Prostate gland (tissue), 2 donors: ENCODE measurements around the gene CMTM8. TPM values are rescaled to one million over a fixed set of nuclear protein-coding genes. Genes with fewer than 3 reads are reported as not detected.

ENCODE experiments used
- DNase-seq: peaks from one replicate; pipeline ENCODE4 v3.0.0-alpha.2; 2019; ENCODE audit warnings: low spot score
- H3K27ac ChIP-seq, 2 donors: fragments of 200-600 bp; sonication (generic); 2 replicates each; pipeline ENCODE4 v1.5.1; 2017 to 2019
- H3K27me3 ChIP-seq: fragments of 200-600 bp; sonication (generic); replicated peaks from 2 replicates; pipeline ENCODE4 v1.5.1; 2019; ENCODE audit not compliant: insufficient read depth
- H3K36me3 ChIP-seq, 2 donors: fragments of 200-600 bp; sonication (generic); 1 replicate in 1 of 2; 2 replicates in 1 of 2; pipeline versions ENCODE4 v1.5.1 to v1.8.1; 2017 to 2019
- H3K4me1 ChIP-seq: fragments of 200-600 bp; sonication (generic); replicated peaks from 2 replicates; pipeline ENCODE4 v1.5.1; 2019
- H3K4me3 ChIP-seq, 2 donors: fragments of 200-600 bp; sonication (generic); 2 replicates each; pipeline ENCODE4 v1.5.1; 2017 to 2019
- H3K9me3 ChIP-seq: fragments of 200-600 bp; sonication (generic); 2 replicates; pipeline ENCODE4 v1.5.1; 2017
- POLR2A ChIP-seq: fragments of 450-650 bp; IDR thresholded peaks from one replicate; pipeline ENCODE4 v1.6.1; 2016; ENCODE audit warnings: antibody characterized with exemption, mild to moderate bottlenecking
- POLR2AphosphoS5 ChIP-seq: sonication (generic); formaldehyde crosslinking; IDR thresholded peaks from one replicate; pipeline ENCODE4 v1.6.1; 2017; ENCODE audit warnings: antibody characterized with exemption
- whole genome bisulfite sequencing: methylation state at CpG from one replicate; pipeline ENCODE4 v1.1.5; 2018; 5-methylcytosine and 5-hydroxymethylcytosine counted together
- intact Hi-C: fragments of 100-400 bp; cut with DNase I; formaldehyde crosslinking; loops from one replicate; pipeline ENCODE4 v1.14.2; 2022
- total RNA-seq, 2 donors: library from RNA; depleted of rRNA; stranded (reverse); fragments of >200 nt; gene quantifications; one replicate each; pipeline ENCODE4 v1.1.0, GENCODE V29; 2016
- TF ChIP-seq, protein P1 (sequence below), 4 experiments: fragments of 200-600 bp in 2 of 4; fragments of 450-650 bp in 2 of 4; sonication (generic) in 2 of 4; IDR thresholded peaks; 1 replicate in 3 of 4; 2 replicates in 1 of 4; pipeline ENCODE4 v1.5.1; 2016 to 2019; ENCODE audit warnings: antibody characterized with exemption in 4 of 4, mild to moderate bottlenecking in 2 of 4, moderate library complexity in 2 of 4

The CMTM8 gene
- total RNA-seq, 2 donors from 2014 or later, result 28.8 to 30.3 TPM

DNA sequence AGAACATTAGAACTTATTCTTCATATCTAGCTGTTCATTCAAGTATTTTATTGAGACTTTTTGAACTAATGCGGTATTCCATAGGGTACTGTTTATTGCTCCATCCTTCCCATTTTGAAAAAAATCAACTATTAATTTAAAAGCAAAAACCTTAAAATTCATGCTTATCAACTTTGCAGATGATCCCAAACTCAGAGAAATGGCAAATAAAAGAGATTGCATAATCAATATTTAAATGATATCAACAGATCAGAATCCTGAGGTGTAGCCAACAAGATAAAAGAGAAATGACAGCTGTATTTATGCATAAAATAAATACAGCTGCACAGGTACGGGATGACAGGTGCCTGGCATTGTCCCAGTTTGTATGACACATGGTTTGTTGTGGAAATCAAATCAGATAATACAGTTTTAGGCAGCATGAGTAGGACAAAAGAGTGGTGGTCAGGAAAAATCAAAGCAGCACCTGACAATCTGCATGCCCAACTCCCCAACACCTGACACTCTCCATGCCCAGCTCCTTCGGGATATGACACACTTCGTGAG is 42.4 kb upstream of the CMTM8 start:
- 79% methylated on average over 4 of the region's 4 CpGs for WGBS
- no peak overlapping the region for H3K4me3 ChIP-seq
- H3K27me3 ChIP-seq, result no peaks in the 10 kb centered on the region
- H3K27ac ChIP-seq, result no peak overlapping the region
- no peak for DNase-seq
- intact Hi-C loops, result no loop called here
- H3K4me1 ChIP-seq, result no peaks in the 10 kb centered on the region
- no peaks in the 10 kb centered on the region for H3K36me3 ChIP-seq
- TF ChIP-seq POLR2A (no peak), POLR2AphosphoS5 (no peak)
- TF ChIP-seq, protein P1, sequence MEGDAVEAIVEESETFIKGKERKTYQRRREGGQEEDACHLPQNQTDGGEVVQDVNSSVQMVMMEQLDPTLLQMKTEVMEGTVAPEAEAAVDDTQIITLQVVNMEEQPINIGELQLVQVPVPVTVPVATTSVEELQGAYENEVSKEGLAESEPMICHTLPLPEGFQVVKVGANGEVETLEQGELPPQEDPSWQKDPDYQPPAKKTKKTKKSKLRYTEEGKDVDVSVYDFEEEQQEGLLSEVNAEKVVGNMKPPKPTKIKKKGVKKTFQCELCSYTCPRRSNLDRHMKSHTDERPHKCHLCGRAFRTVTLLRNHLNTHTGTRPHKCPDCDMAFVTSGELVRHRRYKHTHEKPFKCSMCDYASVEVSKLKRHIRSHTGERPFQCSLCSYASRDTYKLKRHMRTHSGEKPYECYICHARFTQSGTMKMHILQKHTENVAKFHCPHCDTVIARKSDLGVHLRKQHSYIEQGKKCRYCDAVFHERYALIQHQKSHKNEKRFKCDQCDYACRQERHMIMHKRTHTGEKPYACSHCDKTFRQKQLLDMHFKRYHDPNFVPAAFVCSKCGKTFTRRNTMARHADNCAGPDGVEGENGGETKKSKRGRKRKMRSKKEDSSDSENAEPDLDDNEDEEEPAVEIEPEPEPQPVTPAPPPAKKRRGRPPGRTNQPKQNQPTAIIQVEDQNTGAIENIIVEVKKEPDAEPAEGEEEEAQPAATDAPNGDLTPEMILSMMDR (IDR thresholded peaks at IDR 0.05), result no peak
- H3K9me3 ChIP-seq, result no peaks in the 10 kb centered on the region

DNA sequence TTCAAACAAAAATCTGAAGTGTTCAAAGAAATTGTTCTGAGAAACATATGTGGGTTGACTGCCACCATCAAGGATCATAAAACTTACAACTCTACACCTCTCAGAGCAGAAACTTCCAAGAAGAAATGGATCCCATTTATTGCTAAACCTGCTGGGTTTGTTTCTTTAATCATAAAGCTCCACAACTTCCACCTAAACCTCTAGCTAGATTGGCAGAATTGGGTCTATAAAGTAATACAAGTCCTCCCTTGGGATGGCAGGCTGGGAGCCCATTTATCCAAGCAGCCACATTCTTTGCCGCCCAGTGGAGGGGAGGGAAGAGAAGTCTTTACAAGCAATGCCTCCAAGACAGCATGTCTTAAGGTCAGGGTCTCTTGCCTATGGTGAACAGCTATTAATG is 40.5 kb upstream of the CMTM8 start:
- Histone ChIP-seq H3K36me3 (no peaks in the 10 kb centered on the region), H3K4me1 (no peaks in the 10 kb centered on the region), H3K27ac (no peak overlapping the region), H3K4me3 (no peak overlapping the region), H3K9me3 (no peaks in the 10 kb centered on the region), H3K27me3 (no peaks in the 10 kb centered on the region)
- WGBS, result 63% methylated on average over 1 of the region's 1 CpG
- TF ChIP-seq POLR2A (no peak), POLR2AphosphoS5 (no peak)
- TF ChIP-seq, protein P1 (IDR thresholded peaks at IDR 0.05), result no peak
- no peak for DNase-seq
- intact Hi-C loops, result no loop called here

DNA sequence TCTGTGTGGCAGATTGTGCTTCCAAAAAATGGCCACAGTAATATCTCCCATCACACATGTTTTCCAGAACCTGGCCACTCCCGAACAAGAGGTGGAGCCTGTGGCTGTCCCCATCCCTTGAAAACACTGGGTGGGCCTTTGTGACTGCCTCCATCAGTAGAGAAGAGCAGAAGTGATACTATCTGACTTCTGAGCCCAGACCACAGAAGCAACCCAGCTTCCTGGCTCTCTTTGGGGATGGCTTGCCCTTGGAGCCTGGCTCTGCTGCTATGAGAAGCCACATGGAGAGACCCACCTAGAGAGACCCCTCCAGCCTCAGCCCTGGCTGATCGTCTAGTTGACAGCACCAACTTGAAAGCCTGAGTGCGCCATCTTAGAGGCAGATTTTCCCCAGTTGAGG is 39.8 kb upstream of the CMTM8 start:
- no peak for TF ChIP-seq POLR2A
- TF ChIP-seq, protein P1 (IDR thresholded peaks at IDR 0.05), result no peak
- no peak for TF ChIP-seq POLR2AphosphoS5
- Histone ChIP-seq H3K27ac (no peak overlapping the region), H3K27me3 (no peaks in the 10 kb centered on the region), H3K4me3 (no peak overlapping the region), H3K36me3 (no peaks in the 10 kb centered on the region), H3K9me3 (no peaks in the 10 kb centered on the region), H3K4me1 (no peaks in the 10 kb centered on the region)
- 96% methylated on average over 3 of the region's 3 CpGs for WGBS
- no peak for DNase-seq
- intact Hi-C loops, result no loop called here

DNA sequence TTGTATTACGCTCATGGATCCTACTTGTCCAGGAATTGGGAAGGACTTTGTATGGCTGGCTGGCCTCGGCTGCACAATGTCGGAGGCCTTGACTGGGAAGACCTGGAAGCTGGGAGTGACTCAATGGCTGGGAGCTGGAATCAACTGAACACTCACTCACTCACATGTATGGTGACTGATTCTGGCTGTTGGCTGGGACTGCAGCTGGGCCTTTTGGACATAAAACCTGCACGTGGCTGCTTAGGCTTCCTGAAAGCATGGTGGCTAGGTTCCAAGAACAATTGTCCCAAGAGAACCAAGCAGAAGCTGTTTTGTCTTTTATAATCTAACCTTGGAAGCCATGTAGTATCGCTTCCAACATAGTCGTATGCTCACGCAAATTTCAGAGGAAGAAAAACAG is 38.0 kb upstream of the CMTM8 start:
- no peaks in the 10 kb centered on the region for H3K27me3 ChIP-seq
- no peak overlapping the region for H3K27ac ChIP-seq
- TF ChIP-seq POLR2AphosphoS5 (no peak), POLR2A (no peak)
- TF ChIP-seq, protein P1 (IDR thresholded peaks at IDR 0.05), result no peak
- H3K9me3 ChIP-seq, result no peaks in the 10 kb centered on the region
- intact Hi-C loops, result no loop called here
- 72% methylated on average over 7 of the region's 7 CpGs for WGBS
- no peak for DNase-seq
- H3K4me1 ChIP-seq, result no peaks in the 10 kb centered on the region
- H3K4me3 ChIP-seq, result no peak overlapping the region
- H3K36me3 ChIP-seq, result no peaks in the 10 kb centered on the region

DNA sequence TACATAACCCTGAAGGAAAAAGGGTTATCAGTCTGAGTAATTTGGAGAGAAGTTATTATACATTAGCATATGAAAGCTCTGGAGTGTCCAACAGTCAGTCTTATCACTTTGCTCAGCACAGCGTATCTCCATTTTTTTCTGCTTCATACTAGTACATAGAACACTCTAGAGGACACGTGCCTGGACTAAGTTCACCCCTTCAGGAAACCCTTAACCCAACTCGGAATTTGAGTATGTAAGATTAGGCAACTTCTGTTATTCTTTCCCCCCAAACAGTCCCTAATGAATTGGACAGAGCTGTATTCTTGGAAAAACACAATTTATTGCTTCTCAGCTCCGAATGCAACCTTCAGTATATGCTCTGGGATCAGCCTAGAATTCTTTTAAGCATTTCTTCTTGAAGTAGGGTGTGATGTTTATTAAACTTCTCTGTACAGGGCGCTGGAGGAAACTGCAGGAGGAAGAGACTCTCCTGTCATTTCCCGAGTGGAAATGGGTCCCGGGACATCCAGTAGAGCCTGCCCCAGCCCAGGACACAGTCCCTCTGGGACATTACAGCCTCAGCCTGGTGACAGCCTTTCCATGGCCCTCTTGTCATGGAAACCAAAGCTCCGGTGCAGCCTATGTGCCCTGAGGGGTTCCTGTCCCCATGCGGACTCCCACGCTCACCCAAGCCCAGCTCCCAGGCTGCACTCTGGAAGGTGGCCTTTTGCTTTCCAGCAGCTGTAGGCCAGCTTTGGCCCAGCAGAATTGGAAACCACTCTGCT is 37.3 kb upstream of the CMTM8 start:
- TF ChIP-seq, protein P1 (IDR thresholded peaks at IDR 0.05), result no peak
- no peak for TF ChIP-seq POLR2A
- TF ChIP-seq POLR2AphosphoS5, result no peak
- DNase-seq, result no peak
- no peaks in the 10 kb centered on the region for H3K27me3 ChIP-seq
- H3K4me3 ChIP-seq, result no peak overlapping the region
- no peaks in the 10 kb centered on the region for H3K36me3 ChIP-seq
- intact Hi-C loops, result no loop called here
- H3K27ac ChIP-seq, result no peak overlapping the region
- no peaks in the 10 kb centered on the region for H3K9me3 ChIP-seq
- no peaks in the 10 kb centered on the region for H3K4me1 ChIP-seq
- WGBS, result 72% methylated on average over 10 of the region's 10 CpGs
